ENCODE data around the gene TMEM184A.

- TF ChIP-seq CTCF (IDR thresholded peaks at IDR 0.05 in 4 of 5, conservative IDR thresholded peaks at IDR 0.05 in 1 of 5) = no peak
- TF ChIP-seq POLR2A (IDR thresholded peaks at IDR 0.05) = no peak
Observed at GRCh38 chr7:1562116-1562515, 6.1 kb upstream of the TMEM184A start.
